Activated CD8-positive, alpha-beta T cell treated with anti-CD3 and anti-CD28 coated beads for 36 hours (primary cell): ENCODE results near the gene BICC1. TPM values are rescaled to one million over a fixed set of nuclear protein-coding genes. Genes with fewer than 3 reads are reported as not detected.

ENCODE experiments used
- ATAC-seq: fragments of 200-7000 bp; cut with Tn5 transposase; one replicate; pipeline ENCODE4 v1.10.0; 2021; ENCODE audit warnings: mild to moderate bottlenecking, moderate library complexity
- CTCF ChIA-PET: fragments of 350-600 bp; sonication (Branson Sonifier 250); formaldehyde crosslinking; loops from one replicate; lab custom pipeline; 2021; ENCODE audit warnings: antibody characterized with exemption; lab: Charles Lee
- POLR2A ChIA-PET: fragments of 350-600 bp; sonication (Branson Sonifier 250); formaldehyde crosslinking; loops from one replicate; lab custom pipeline; 2021; ENCODE audit warnings: antibody characterized with exemption; lab: Charles Lee
- DNase-seq: peaks from one replicate; pipeline ENCODE4 v3.0.0-alpha.2; 2020
- H3K27ac Mint-ChIP-seq: one replicate; pipeline ENCODE4 v1.8.0; 2021; ENCODE audit warnings: mild to moderate bottlenecking, mixed read lengths
- H3K27me3 Mint-ChIP-seq: one replicate; pipeline ENCODE4 v1.8.0; 2021; ENCODE audit warnings: mixed read lengths
- H3K36me3 Mint-ChIP-seq: one replicate; pipeline ENCODE4 v1.8.0; 2021; ENCODE audit warnings: low read depth, mixed read lengths
- H3K4me1 Mint-ChIP-seq: one replicate; pipeline ENCODE4 v1.8.0; 2021; ENCODE audit warnings: low read depth, mixed read lengths
- H3K4me3 Mint-ChIP-seq: one replicate; pipeline ENCODE4 v1.8.0; 2021; ENCODE audit warnings: mild to moderate bottlenecking, moderate library complexity, mixed read lengths
- H3K9me3 Mint-ChIP-seq: one replicate; pipeline ENCODE4 v1.8.0; 2021; ENCODE audit warnings: mixed read lengths
- CTCF ChIP-seq: fragments of 200-600 bp; IDR thresholded peaks from one replicate; pipeline ENCODE4 v1.8.0; 2022; ENCODE audit warnings: antibody characterized with exemption, mild to moderate bottlenecking
- intact Hi-C: fragments of 100-400 bp; cut with micrococcal nuclease; formaldehyde crosslinking; loops from one replicate; pipeline ENCODE4 v1.10.0; 2022
- total RNA-seq, 2 experiments: library from RNA; stranded (reverse); gene quantifications; one replicate each; pipeline ENCODE4 v1.2.3, GENCODE V29; 2021

Gene BICC1
- total RNA-seq, 2 experiments from 2014 or later = not detected

DNA sequence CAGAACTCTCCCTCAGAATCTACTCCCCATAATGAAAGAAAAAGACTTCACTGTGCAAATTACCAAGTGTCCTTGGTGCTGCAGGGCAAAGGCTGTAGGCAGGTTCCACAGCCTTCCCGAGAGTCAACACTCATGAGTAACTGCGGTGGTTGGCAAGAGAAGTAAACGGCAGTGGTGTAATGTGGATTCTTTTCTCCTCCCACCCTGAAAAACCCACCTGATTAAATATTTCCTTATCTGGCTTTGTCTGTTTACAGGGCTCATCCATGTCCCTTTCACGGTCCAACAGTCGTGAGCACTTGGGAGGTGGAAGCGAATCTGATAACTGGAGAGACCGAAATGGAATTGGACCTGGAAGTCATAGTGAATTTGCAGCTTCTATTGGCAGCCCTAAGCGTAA is 300.9 kb downstream of the BICC1 start:
- Mint-ChIP-seq H3K36me3 (no peaks in the 10 kb centered on the region), H3K4me3 (no peak overlapping the region), H3K27me3 (no peaks in the 10 kb centered on the region), H3K4me1 (no peaks in the 10 kb centered on the region), H3K9me3 (no peaks in the 10 kb centered on the region), H3K27ac (no peak overlapping the region)
- ATAC-seq = no peak
- ChIA-PET POLR2A (no interaction called here), CTCF (no interaction called here)
- intact Hi-C loops = no loop called here
- TF ChIP-seq CTCF = no peak
- no peak for DNase-seq

- Mint-ChIP-seq H3K27ac (no peak overlapping the region), H3K9me3 (no peaks in the 10 kb centered on the region), H3K36me3 (no peaks in the 10 kb centered on the region), H3K27me3 (no peaks in the 10 kb centered on the region), H3K4me1 (no peaks in the 10 kb centered on the region), H3K4me3 (no peak overlapping the region)
- ATAC-seq (no peak), DNase-seq (no peak)
- intact Hi-C loops = no loop called here
- no peak for TF ChIP-seq CTCF
- CTCF ChIA-PET = no interaction called here
- POLR2A ChIA-PET = no interaction called here
Measured at GRCh38 chr10:58817201-58817846, 304.7 kb downstream of the BICC1 start.

DNA sequence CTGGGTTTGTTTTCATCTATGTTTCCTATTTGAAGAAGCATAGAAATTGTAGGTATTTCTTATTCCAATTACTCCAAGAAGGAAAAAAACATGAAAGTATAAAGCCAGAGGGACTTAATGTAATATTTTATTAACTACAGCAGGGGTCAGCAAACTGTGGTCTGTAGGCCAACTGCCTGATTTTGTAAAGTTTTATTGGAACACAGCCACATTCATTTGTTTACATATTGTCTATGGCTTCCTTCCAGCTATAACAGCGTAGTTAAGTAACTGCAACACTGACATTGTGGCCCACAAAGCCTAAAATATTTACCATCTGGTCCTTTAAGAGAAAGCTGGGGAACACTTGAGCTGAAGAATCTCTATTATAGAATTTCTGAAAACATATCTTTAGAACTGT is 306.2 kb downstream of the BICC1 start:
- ATAC-seq = no peak
- intact Hi-C loops = no loop called here
- CTCF ChIA-PET = no interaction called here
- Mint-ChIP-seq H3K27me3 (no peaks in the 10 kb centered on the region), H3K4me3 (no peak overlapping the region), H3K27ac (no peak overlapping the region), H3K36me3 (no peaks in the 10 kb centered on the region), H3K9me3 (no peaks in the 10 kb centered on the region), H3K4me1 (no peaks in the 10 kb centered on the region)
- POLR2A ChIA-PET = no interaction called here
- no peak for DNase-seq
- no peak for TF ChIP-seq CTCF

- no peak overlapping the region for H3K4me3 Mint-ChIP-seq
- no peak overlapping the region for H3K27ac Mint-ChIP-seq
- POLR2A ChIA-PET = no interaction called here
- ATAC-seq (no peak), DNase-seq (no peak)
- intact Hi-C loops = no loop called here
- H3K4me1 Mint-ChIP-seq = no peaks in the 10 kb centered on the region
- H3K9me3 Mint-ChIP-seq = no peaks in the 10 kb centered on the region
- no peak for TF ChIP-seq CTCF
- no peaks in the 10 kb centered on the region for H3K27me3 Mint-ChIP-seq
- H3K36me3 Mint-ChIP-seq = no peaks in the 10 kb centered on the region
- CTCF ChIA-PET = no interaction called here
Measured at GRCh38 chr10:58820386-58820785, 307.7 kb downstream of the BICC1 start.

DNA sequence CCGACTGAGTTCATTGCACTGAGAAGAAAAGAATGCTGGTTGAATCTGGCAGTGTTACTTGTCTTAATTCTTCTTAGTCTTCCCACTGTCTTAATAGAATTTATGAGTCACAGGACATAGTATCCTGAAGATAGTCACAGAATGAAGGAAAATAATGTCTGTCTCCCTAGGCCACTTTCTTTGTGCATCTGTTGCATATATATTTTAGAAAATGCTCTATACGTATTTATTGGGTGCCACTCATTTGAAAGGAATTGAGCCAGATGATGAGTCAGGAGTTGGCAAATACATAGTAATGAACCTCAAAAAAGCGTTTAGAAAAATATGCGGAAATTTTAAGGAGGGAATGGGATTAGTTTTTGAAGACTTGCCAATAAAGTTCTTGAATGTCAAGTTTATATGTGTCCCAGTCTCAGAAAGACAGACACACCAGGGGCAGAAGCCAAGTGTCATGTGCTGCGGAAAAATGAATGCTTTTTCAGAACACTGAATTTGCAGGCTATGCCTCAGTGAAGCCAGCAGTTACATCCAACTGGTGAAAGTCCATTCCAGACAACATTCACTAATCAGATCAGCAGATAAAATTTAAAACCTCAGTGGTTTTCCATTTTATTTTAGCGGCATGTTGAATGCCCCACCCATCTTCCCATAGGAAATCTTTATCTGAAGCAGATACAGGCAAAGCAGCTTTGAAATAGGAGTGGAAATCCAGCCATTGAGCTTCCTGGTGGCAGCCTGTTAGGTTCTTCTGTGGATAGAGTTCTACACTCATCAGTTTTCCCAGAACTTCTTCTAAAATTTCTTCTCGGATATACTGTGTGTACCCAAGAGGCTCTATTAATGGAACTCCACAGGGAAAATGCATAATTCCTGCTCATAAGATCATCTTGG is 308.4 kb downstream of the BICC1 start:
- H3K27ac Mint-ChIP-seq = no peak overlapping the region
- DNase-seq (no peak), ATAC-seq (no peak)

More for the DNA sequence above, 308.4 kb downstream of the BICC1 start:
- no peaks in the 10 kb centered on the region for H3K9me3 Mint-ChIP-seq
- intact Hi-C loops = no loop called here
- POLR2A ChIA-PET = no interaction called here
- H3K4me3 Mint-ChIP-seq = no peak overlapping the region
- CTCF ChIA-PET = no interaction called here
- no peaks in the 10 kb centered on the region for H3K27me3 Mint-ChIP-seq
- H3K4me1 Mint-ChIP-seq = no peaks in the 10 kb centered on the region
- H3K36me3 Mint-ChIP-seq = no peaks in the 10 kb centered on the region
- TF ChIP-seq CTCF = no peak
